GM23338 (cell line): ENCODE data around the gene APC2. TPM values are rescaled to one million over a fixed set of nuclear protein-coding genes. Genes with fewer than 3 reads are reported as not detected.
A peak's percentile ranks its signal among the peaks of the same experiment; 100 is the strongest.

ENCODE experiments used
- ATAC-seq: fragments of 200-7000 bp; cut with Tn5 transposase; 3 replicates; pipeline ENCODE4 v1.9.1; 2020
- DNase-seq: peaks from one replicate; pipeline ENCODE4 v3.0.0-alpha.2; 2015; ENCODE audit warnings: low spot score
- H2AFZ ChIP-seq: fragments of 200-600 bp; sonication (generic); 2 replicates; pipeline ENCODE4 v1.8.0; 2016; ENCODE audit warnings: antibody characterized with exemption, mild to moderate bottlenecking, moderate library complexity
- H3F3A ChIP-seq: fragments of 200-600 bp; sonication (generic); replicated peaks from 2 replicates; pipeline ENCODE4 v1.8.0; 2017; ENCODE audit warnings: antibody characterized with exemption, mixed run types, low read depth
- H3K27ac ChIP-seq: fragments of 200-600 bp; sonication (generic); 2 replicates; pipeline ENCODE4 v1.6.1; 2016; ENCODE audit warnings: low read depth
- H3K27me3 ChIP-seq: fragments of 200-600 bp; sonication (generic); 2 replicates; pipeline ENCODE4 v1.8.0; 2016; ENCODE audit warnings: mild to moderate bottlenecking, mixed run types, moderate library complexity; ENCODE audit not compliant: insufficient read depth
- H3K36me3 ChIP-seq: fragments of 200-600 bp; sonication (generic); 2 replicates; pipeline ENCODE4 v1.8.0; 2016; ENCODE audit warnings: mild to moderate bottlenecking; ENCODE audit not compliant: insufficient read depth
- H3K4me1 ChIP-seq: fragments of 200-600 bp; sonication (generic); 2 replicates; pipeline ENCODE4 v1.8.0; 2016; ENCODE audit warnings: mild to moderate bottlenecking, moderate library complexity; ENCODE audit not compliant: insufficient read depth
- H3K4me2 ChIP-seq: fragments of 200-600 bp; sonication (generic); 2 replicates; pipeline ENCODE4 v1.7.1; 2017; ENCODE audit warnings: mixed run types
- H3K4me3 ChIP-seq: fragments of 200-600 bp; sonication (generic); 2 replicates; pipeline ENCODE4 v1.6.1; 2016; ENCODE audit warnings: mixed run types
- H3K79me2 ChIP-seq: fragments of 200-600 bp; sonication (generic); replicated peaks from 2 replicates; pipeline ENCODE4 v1.8.0; 2017; ENCODE audit warnings: mild to moderate bottlenecking; ENCODE audit not compliant: insufficient read depth
- H3K9me2 ChIP-seq: fragments of 200-600 bp; sonication (generic); 2 replicates; pipeline ENCODE4 v1.8.0; 2017; ENCODE audit not compliant: insufficient read depth
- H4K20me1 ChIP-seq: fragments of 200-600 bp; sonication (generic); replicated peaks from 2 replicates; pipeline ENCODE4 v1.8.0; 2017; ENCODE audit warnings: mild to moderate bottlenecking; ENCODE audit not compliant: insufficient read depth
- H3K27ac Mint-ChIP-seq: 2 replicates; pipeline ENCODE4 v1.8.0; 2020; ENCODE audit warnings: inconsistent platforms, mild to moderate bottlenecking, moderate library complexity, mixed read lengths
- H3K27me3 Mint-ChIP-seq: 3 replicates; pipeline ENCODE4 v1.8.0; 2022; ENCODE audit warnings: low read depth, mild to moderate bottlenecking, moderate library complexity, mixed read lengths, inconsistent platforms; ENCODE audit not compliant: insufficient read depth, poor library complexity
- H3K36me3 Mint-ChIP-seq: 3 replicates; pipeline ENCODE4 v1.8.0; 2021; ENCODE audit warnings: low read depth, mild to moderate bottlenecking, inconsistent platforms, moderate library complexity, mixed read lengths
- H3K4me1 Mint-ChIP-seq: 3 replicates; pipeline ENCODE4 v1.8.0; 2020; ENCODE audit warnings: mild to moderate bottlenecking, inconsistent platforms, mixed read lengths
- H3K4me3 Mint-ChIP-seq: 3 replicates; pipeline ENCODE4 v1.8.0; 2021; ENCODE audit warnings: moderate library complexity, mild to moderate bottlenecking, inconsistent platforms, mixed read lengths
- H3K9me3 Mint-ChIP-seq: 3 replicates; pipeline ENCODE4 v1.8.0; 2020; ENCODE audit warnings: moderate library complexity, mild to moderate bottlenecking, inconsistent platforms, mixed read lengths
- ETS1 ChIP-seq: IDR thresholded peaks from 2 replicates; pipeline ENCODE4 v1.6.1; 2016; ENCODE audit warnings: antibody characterized with exemption
- EZH2 ChIP-seq: fragments of 200-600 bp; sonication (generic); IDR thresholded peaks from one replicate; pipeline ENCODE4 v1.8.0; 2017; ENCODE audit warnings: antibody characterized with exemption, mild to moderate bottlenecking, low read depth; ENCODE audit not compliant: unreplicated experiment
- JUNB ChIP-seq: IDR thresholded peaks from one replicate; pipeline ENCODE4 v1.6.1; 2016; ENCODE audit warnings: antibody characterized with exemption; ENCODE audit not compliant: unreplicated experiment
- NANOG ChIP-seq: IDR thresholded peaks from 2 replicates; pipeline ENCODE4 v1.6.1; 2016; ENCODE audit warnings: antibody characterized with exemption, borderline replicate concordance
- POLR2AphosphoS5 ChIP-seq: IDR thresholded peaks from 2 replicates; pipeline ENCODE4 v1.6.1; 2016; ENCODE audit warnings: antibody characterized with exemption, low read depth
- REST ChIP-seq: IDR thresholded peaks from one replicate; pipeline ENCODE4 v1.6.1; 2018; ENCODE audit warnings: antibody characterized with exemption; ENCODE audit not compliant: unreplicated experiment
- STAT1 ChIP-seq: IDR thresholded peaks from one replicate; pipeline ENCODE4 v1.6.1; 2016; ENCODE audit warnings: antibody characterized with exemption; ENCODE audit not compliant: unreplicated experiment
- ZNF331 ChIP-seq: fragments of 250-450 bp; sonication (Bioruptor Pico); IDR thresholded peaks from 2 replicates; pipeline ENCODE4 v1.5.0; 2020; ENCODE audit warnings: low read depth, mild to moderate bottlenecking, moderate library complexity
- polyA plus RNA-seq: library from polyadenylated mRNA; unstranded; fragments of >200 nt; fragmentation: Nextera tagmentation; extraction: Ambion mirVana; gene quantifications from 2 replicates; pipeline ENCODE4 v1.2.1, GENCODE V29; 2016
- total RNA-seq: library from RNA; depleted of rRNA; stranded (reverse); fragments of >200 nt; shearing (Covaris generic); gene quantifications from 2 replicates; pipeline ENCODE4 v1.2.3, GENCODE V29; 2014
- TF ChIP-seq, protein P1 (sequence below): fragments of 250-450 bp; sonication (Bioruptor Pico); IDR thresholded peaks from 2 replicates; pipeline ENCODE4 v1.5.0; 2020; ENCODE audit warnings: mild to moderate bottlenecking, moderate library complexity

APC2 gene
- total and polyA plus RNA-seq, 2 experiments from 2014 or later: 1.4 to 18.3 TPM

DNA sequence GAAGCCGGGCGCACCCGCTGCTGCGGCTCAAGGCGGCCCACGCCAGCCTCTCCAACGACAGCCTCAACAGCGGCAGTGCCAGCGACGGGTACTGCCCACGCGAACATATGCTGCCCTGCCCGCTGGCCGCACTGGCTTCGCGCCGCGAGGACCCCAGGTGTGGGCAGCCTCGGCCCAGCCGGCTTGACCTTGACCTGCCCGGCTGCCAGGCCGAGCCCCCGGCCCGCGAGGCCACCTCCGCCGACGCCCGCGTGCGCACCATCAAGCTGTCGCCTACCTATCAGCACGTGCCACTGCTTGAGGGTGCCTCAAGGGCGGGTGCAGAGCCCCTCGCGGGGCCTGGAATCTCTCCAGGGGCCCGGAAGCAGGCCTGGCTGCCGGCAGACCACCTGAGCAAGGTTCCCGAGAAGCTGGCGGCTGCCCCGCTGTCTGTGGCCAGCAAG is 16.1 kb downstream of the APC2 start (continued):
- TF ChIP-seq, protein P1, sequence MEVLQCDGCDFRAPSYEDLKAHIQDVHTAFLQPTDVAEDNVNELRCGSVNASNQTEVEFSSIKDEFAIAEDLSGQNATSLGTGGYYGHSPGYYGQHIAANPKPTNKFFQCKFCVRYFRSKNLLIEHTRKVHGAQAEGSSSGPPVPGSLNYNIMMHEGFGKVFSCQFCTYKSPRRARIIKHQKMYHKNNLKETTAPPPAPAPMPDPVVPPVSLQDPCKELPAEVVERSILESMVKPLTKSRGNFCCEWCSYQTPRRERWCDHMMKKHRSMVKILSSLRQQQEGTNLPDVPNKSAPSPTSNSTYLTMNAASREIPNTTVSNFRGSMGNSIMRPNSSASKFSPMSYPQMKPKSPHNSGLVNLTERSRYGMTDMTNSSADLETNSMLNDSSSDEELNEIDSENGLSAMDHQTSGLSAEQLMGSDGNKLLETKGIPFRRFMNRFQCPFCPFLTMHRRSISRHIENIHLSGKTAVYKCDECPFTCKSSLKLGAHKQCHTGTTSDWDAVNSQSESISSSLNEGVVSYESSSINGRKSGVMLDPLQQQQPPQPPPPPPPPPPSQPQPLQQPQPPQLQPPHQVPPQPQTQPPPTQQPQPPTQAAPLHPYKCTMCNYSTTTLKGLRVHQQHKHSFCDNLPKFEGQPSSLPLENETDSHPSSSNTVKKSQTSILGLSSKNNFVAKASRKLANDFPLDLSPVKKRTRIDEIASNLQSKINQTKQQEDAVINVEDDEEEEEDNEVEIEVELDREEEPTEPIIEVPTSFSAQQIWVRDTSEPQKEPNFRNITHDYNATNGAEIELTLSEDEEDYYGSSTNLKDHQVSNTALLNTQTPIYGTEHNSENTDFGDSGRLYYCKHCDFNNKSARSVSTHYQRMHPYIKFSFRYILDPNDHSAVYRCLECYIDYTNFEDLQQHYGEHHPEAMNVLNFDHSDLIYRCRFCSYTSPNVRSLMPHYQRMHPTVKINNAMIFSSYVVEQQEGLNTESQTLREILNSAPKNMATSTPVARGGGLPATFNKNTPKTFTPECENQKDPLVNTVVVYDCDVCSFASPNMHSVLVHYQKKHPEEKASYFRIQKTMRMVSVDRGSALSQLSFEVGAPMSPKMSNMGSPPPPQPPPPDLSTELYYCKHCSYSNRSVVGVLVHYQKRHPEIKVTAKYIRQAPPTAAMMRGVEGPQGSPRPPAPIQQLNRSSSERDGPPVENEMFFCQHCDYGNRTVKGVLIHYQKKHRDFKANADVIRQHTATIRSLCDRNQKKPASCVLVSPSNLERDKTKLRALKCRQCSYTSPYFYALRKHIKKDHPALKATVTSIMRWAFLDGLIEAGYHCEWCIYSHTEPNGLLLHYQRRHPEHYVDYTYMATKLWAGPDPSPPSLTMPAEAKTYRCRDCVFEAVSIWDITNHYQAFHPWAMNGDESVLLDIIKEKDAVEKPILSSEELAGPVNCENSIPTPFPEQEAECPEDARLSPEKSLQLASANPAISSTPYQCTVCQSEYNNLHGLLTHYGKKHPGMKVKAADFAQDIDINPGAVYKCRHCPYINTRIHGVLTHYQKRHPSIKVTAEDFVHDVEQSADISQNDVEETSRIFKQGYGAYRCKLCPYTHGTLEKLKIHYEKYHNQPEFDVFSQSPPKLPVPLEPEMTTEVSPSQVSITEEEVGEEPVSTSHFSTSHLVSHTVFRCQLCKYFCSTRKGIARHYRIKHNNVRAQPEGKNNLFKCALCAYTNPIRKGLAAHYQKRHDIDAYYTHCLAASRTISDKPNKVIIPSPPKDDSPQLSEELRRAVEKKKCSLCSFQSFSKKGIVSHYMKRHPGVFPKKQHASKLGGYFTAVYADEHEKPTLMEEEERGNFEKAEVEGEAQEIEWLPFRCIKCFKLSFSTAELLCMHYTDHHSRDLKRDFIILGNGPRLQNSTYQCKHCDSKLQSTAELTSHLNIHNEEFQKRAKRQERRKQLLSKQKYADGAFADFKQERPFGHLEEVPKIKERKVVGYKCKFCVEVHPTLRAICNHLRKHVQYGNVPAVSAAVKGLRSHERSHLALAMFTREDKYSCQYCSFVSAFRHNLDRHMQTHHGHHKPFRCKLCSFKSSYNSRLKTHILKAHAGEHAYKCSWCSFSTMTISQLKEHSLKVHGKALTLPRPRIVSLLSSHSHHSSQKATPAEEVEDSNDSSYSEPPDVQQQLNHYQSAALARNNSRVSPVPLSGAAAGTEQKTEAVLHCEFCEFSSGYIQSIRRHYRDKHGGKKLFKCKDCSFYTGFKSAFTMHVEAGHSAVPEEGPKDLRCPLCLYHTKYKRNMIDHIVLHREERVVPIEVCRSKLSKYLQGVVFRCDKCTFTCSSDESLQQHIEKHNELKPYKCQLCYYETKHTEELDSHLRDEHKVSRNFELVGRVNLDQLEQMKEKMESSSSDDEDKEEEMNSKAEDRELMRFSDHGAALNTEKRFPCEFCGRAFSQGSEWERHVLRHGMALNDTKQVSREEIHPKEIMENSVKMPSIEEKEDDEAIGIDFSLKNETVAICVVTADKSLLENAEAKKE: no peak
- no peak for TF ChIP-seq POLR2AphosphoS5
- no peak for TF ChIP-seq REST

DNA sequence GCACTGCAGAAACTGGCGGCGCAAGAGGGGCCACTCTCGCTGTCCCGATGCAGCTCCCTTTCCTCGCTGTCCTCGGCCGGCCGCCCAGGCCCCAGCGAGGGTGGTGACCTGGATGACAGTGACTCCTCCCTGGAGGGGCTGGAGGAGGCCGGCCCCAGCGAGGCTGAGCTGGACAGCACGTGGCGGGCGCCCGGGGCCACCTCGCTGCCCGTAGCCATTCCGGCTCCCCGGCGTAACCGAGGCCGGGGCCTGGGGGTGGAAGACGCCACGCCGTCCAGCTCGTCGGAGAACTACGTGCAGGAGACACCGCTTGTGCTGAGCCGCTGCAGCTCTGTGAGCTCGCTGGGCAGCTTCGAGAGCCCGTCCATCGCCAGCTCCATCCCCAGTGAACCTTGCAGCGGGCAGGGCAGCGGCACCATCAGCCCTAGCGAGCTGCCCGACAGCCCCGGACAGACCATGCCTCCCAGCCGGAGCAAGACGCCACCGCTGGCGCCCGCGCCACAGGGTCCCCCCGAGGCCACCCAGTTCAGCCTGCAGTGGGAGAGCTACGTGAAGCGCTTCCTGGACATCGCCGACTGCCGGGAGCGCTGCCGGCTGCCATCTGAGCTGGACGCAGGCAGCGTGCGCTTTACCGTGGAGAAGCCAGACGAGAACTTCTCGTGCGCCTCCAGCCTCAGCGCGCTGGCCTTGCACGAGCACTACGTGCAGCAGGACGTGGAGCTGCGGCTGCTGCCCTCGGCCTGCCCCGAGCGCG is 16.7 kb downstream of the APC2 start:
- Histone ChIP-seq H3K27me3 (peaks cover 79% of the 10 kb centered on the region), H3K36me3 (no peaks in the 10 kb centered on the region), H3K9me2 (no peaks in the 10 kb centered on the region), H3K79me2 (no peaks in the 10 kb centered on the region), H3K4me3 (peak overlapping the region; percentile 51), H3K4me1 (peaks cover 6% of the 10 kb centered on the region; the same call in 1 of the 2 replicates), H3F3A (peaks cover 14% of the 10 kb centered on the region), H4K20me1 (peaks cover 5% of the 10 kb centered on the region; the same call in 1 of the 2 replicates), H3K4me2 (peak overlapping the region; percentile 75), H3K27ac (no peak overlapping the region), H2AFZ (no peak overlapping the region)
- H3K36me3 Mint-ChIP-seq: no peaks in the 10 kb centered on the region
- H3K27me3 Mint-ChIP-seq: peaks cover 60% of the 10 kb centered on the region
- peak overlapping the region; percentile 49 for H3K4me3 Mint-ChIP-seq
- DNase-seq: no peak
- H3K4me1 Mint-ChIP-seq: peaks cover 3% of the 10 kb centered on the region; the same call in 1 of the 3 replicates
- ATAC-seq: no peak
- no peak overlapping the region for H3K27ac Mint-ChIP-seq
- H3K9me3 Mint-ChIP-seq: no peaks in the 10 kb centered on the region
- TF ChIP-seq NANOG (no peak), POLR2AphosphoS5 (peak; percentile 5; the same call in 1 of the 2 replicates), JUNB (no peak), ZNF331 (CRISPR knock-in tag) (no peak), EZH2 (peak; percentile 67), STAT1 (no peak), ETS1 (no peak), REST (no peak)
